Gastroesophageal sphincter (tissue), 4 donors: ENCODE results near the gene ELOVL6. TPM values are rescaled to one million over a fixed set of nuclear protein-coding genes. Genes with fewer than 3 reads are reported as not detected.

Experiments
- ATAC-seq: fragments of 150-250 bp; one replicate; pipeline ENCODE4 v1.9.1; 2016; ENCODE audit warnings: mild to moderate bottlenecking, moderate library complexity
- H3K27ac ChIP-seq, 4 donors: fragments of 200-600 bp; sonication (generic) in 3 of 4; 1 replicate in 3 of 4; 2 replicates in 1 of 4; pipeline ENCODE4 v1.5.1; 2016 to 2019
- H3K27me3 ChIP-seq: fragments of 200-600 bp; sonication (generic); one replicate; pipeline ENCODE4 v1.5.1; 2019
- H3K36me3 ChIP-seq, 2 donors: fragments of 200-600 bp; sonication (generic); one replicate each; pipeline ENCODE4 v1.5.1; 2019; ENCODE audit warnings: control low read depth in 1 of 2
- H3K4me1 ChIP-seq, 3 donors: fragments of 200-600 bp; sonication (generic); 1 replicate in 2 of 3; 2 replicates in 1 of 3; pipeline ENCODE4 v1.5.1; 2016 to 2019; ENCODE audit warnings: control low read depth in 2 of 3
- H3K4me3 ChIP-seq, 2 donors: fragments of 200-600 bp; sonication (generic); one replicate each; pipeline ENCODE4 v1.5.1; 2019; ENCODE audit warnings: mild to moderate bottlenecking in 1 of 2, moderate library complexity in 1 of 2
- H3K9me3 ChIP-seq, 3 donors: fragments of 200-600 bp; sonication (generic); one replicate each; pipeline ENCODE4 v1.5.1; 2017 to 2019; ENCODE audit warnings: control low read depth in 2 of 3
- CTCF ChIP-seq, 4 experiments: fragments of 200-600 bp in 2 of 4; fragments of 450-650 bp in 2 of 4; sonication (generic) in 1 of 4; IDR thresholded peaks; one replicate each; pipeline ENCODE4 v1.5.1; 2017 to 2019; ENCODE audit warnings: antibody characterized with exemption in 4 of 4, mild to moderate bottlenecking in 2 of 4, moderate library complexity in 2 of 4
- EP300 ChIP-seq: sonication (generic); formaldehyde crosslinking; IDR thresholded peaks from one replicate; pipeline ENCODE4 v1.6.1; 2017; ENCODE audit warnings: antibody characterized with exemption, mild to moderate bottlenecking
- POLR2A ChIP-seq, 2 donors: fragments of 450-650 bp; IDR thresholded peaks; one replicate each; pipeline ENCODE4 v1.6.1; 2017; ENCODE audit warnings: antibody characterized with exemption in 2 of 2, mild to moderate bottlenecking in 2 of 2, moderate library complexity in 1 of 2
- POLR2AphosphoS5 ChIP-seq: sonication (generic); formaldehyde crosslinking; IDR thresholded peaks from one replicate; pipeline ENCODE4 v1.6.1; 2017; ENCODE audit warnings: antibody characterized with exemption
- WGBS, 2 donors: methylation state at CpG; one replicate each; pipeline ENCODE4 v1.1.5; 2018; ENCODE audit warnings: low coverage in 1 of 2; 5-methylcytosine and 5-hydroxymethylcytosine counted together
- total RNA-seq, 4 donors: library from RNA; depleted of rRNA; stranded (reverse); fragments of >200 nt; gene quantifications; one replicate each; pipeline ENCODE4 v1.1.0, GENCODE V29; 2016

The ELOVL6 gene
- total RNA-seq, 4 donors from 2014 or later: 2.7 to 6.0 (median 3.5) TPM

- WGBS, 2 donors: 67 to 78% methylated on average over 1 of the region's 1 CpG
- ATAC-seq: no peak
- Histone ChIP-seq H3K27ac (no peak overlapping the region), H3K9me3 (no peaks in the 10 kb centered on the region), H3K4me1 (no peaks in the 10 kb centered on the region), H3K36me3 (no peaks in the 10 kb centered on the region), H3K4me3 (no peak overlapping the region), H3K27me3 (no peaks in the 10 kb centered on the region)
- TF ChIP-seq POLR2A (IDR thresholded peaks at IDR 0.05): no peak
Measured at GRCh38 chr4:110154582-110154981, 43.8 kb downstream of the ELOVL6 start.

DNA sequence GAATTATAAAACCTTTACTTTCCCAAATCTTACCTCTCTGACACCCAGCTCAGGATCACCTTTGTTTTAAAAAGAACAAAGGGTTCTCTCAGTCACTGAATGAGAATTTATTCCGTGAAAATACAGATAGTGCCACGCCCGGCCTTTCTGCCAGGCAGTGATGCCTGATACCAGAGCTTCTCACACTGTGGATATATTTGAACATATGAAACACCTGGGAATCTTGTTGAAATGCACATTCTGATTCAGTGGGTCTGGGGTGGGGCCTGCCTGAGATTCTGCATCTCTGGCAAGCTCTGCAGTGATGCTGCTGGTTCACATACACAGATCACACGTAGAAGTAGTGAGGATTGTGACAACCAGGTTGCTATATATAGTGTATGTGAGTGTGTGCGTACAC, 46.0 kb downstream of the ELOVL6 start:
- no peaks in the 10 kb centered on the region for H3K27me3 ChIP-seq
- H3K4me3 ChIP-seq: no peak overlapping the region
- H3K27ac ChIP-seq: no peak overlapping the region
- no peak for ATAC-seq
- H3K4me1 ChIP-seq: no peaks in the 10 kb centered on the region
- no peaks in the 10 kb centered on the region for H3K36me3 ChIP-seq
- WGBS, 2 donors: 94 to 95% methylated on average over 4 to 5 of the region's 5 CpGs
- TF ChIP-seq POLR2AphosphoS5 (no peak), POLR2A (IDR thresholded peaks at IDR 0.05) (no peak), CTCF (IDR thresholded peaks at IDR 0.05) (no peak), EP300 (no peak)
- no peaks in the 10 kb centered on the region for H3K9me3 ChIP-seq

GRCh38 chr4:110149089-110149488, 49.3 kb downstream of the ELOVL6 start:
- Histone ChIP-seq H3K4me1 (no peaks in the 10 kb centered on the region), H3K36me3 (no peaks in the 10 kb centered on the region), H3K9me3 (no peaks in the 10 kb centered on the region), H3K27ac (no peak overlapping the region), H3K27me3 (no peaks in the 10 kb centered on the region), H3K4me3 (no peak overlapping the region)
- WGBS, 2 donors: 81 to 90% methylated on average over 3 to 7 of the region's 7 CpGs
- no peak for ATAC-seq
- TF ChIP-seq POLR2A (IDR thresholded peaks at IDR 0.05): no peak
- TF ChIP-seq EP300: no peak
- no peak for TF ChIP-seq POLR2AphosphoS5
- TF ChIP-seq CTCF (IDR thresholded peaks at IDR 0.05): no peak

- no peaks in the 10 kb centered on the region for H3K27me3 ChIP-seq
- no peak for TF ChIP-seq POLR2A (IDR thresholded peaks at IDR 0.05)
- no peak for TF ChIP-seq POLR2AphosphoS5
- TF ChIP-seq CTCF (IDR thresholded peaks at IDR 0.05): no peak
- TF ChIP-seq EP300: no peak
- H3K4me3 ChIP-seq: no peak overlapping the region
- no peaks in the 10 kb centered on the region for H3K36me3 ChIP-seq
- no peaks in the 10 kb centered on the region for H3K4me1 ChIP-seq
- no peak for ATAC-seq
- no peaks in the 10 kb centered on the region for H3K9me3 ChIP-seq
- H3K27ac ChIP-seq: no peak overlapping the region
Measured at GRCh38 chr4:110142461-110142860, 56.0 kb downstream of the ELOVL6 start.

DNA sequence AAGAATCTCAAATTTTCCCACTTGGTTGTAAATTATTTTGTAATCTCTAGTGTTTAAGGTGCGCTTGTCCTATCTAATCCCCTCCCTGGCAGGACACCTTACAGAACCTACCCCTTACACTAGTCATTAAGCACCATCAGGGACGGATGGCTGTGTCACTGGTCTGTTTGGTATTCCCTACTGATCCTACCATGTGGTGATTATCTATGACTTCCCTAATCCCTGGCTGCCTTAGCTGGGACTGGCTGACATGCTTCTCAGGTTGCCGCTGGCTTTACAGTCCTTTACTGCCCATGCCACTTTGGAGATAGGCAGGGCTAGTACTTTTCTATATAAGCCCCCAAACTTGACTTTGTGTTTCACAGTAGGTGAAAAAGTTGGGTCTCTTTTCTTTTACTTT, 58.6 kb downstream of the ELOVL6 start:
- H3K4me3 ChIP-seq: no peak overlapping the region
- no peaks in the 10 kb centered on the region for H3K36me3 ChIP-seq
- no peak for ATAC-seq
- no peaks in the 10 kb centered on the region for H3K27me3 ChIP-seq
- no peaks in the 10 kb centered on the region for H3K9me3 ChIP-seq
- no peaks in the 10 kb centered on the region for H3K4me1 ChIP-seq
- no peak overlapping the region for H3K27ac ChIP-seq
- 80 to 81% methylated on average over 3 of the region's 3 CpGs for WGBS, 2 donors
- TF ChIP-seq CTCF (IDR thresholded peaks at IDR 0.05): no peak
- no peak for TF ChIP-seq POLR2A (IDR thresholded peaks at IDR 0.05)
- TF ChIP-seq POLR2AphosphoS5: no peak
- TF ChIP-seq EP300: no peak

GRCh38 chr4:110139111-110139510, 59.3 kb downstream of the ELOVL6 start:
- H3K27ac ChIP-seq: no peak overlapping the region
- ATAC-seq: no peak
- 24 to 62% methylated on average over 3 of the region's 3 CpGs for WGBS, 2 donors
- H3K36me3 ChIP-seq: no peaks in the 10 kb centered on the region
- H3K4me3 ChIP-seq: no peak overlapping the region
- no peaks in the 10 kb centered on the region for H3K9me3 ChIP-seq
- TF ChIP-seq POLR2AphosphoS5 (no peak), CTCF (IDR thresholded peaks at IDR 0.05) (no peak), EP300 (no peak), POLR2A (IDR thresholded peaks at IDR 0.05) (no peak)
- H3K4me1 ChIP-seq: no peaks in the 10 kb centered on the region
- H3K27me3 ChIP-seq: no peaks in the 10 kb centered on the region
